ENCODE results near the gene KRCC1. TPM values are rescaled to one million over a fixed set of nuclear protein-coding genes. Genes with fewer than 3 reads are reported as not detected.
A peak's percentile ranks its signal among the peaks of the same experiment; 100 is the strongest.

KRCC1 gene
- total RNA-seq = 10 to 100 TPM; 11.7 to 20.3 TPM
- polyA plus RNA-seq (2013, experiment 1 of 2) = 17.4 TPM
- 18.4 TPM for polyA plus RNA-seq (2013, experiment 2 of 2)
- long read RNA-seq, experiment 1, transcript KRCC1-201 (4 exons, 1,753 nt) = major isoform, 9 of 20 reads
- long read RNA-seq, experiment 1, partial matches to known transcripts = 8 of 20 reads
- long read RNA-seq, experiment 1, other reads (novel, unspliced or antisense) = 3 of 20 reads
- long read RNA-seq, experiment 2, transcript KRCC1-201 (4 exons, 1,753 nt) = major isoform, 22 of 25 reads
- long read RNA-seq, experiment 2, partial matches to known transcripts = 1 of 25 reads
- long read RNA-seq, experiment 2, other reads (novel, unspliced or antisense) = 2 of 25 reads
- long read RNA-seq, experiment 3, transcript KRCC1-201 (4 exons, 1,753 nt) = major isoform, 21 of 27 reads
- long read RNA-seq, experiment 3, partial matches to known transcripts = 1 of 27 reads
- long read RNA-seq, experiment 3, other reads (novel, unspliced or antisense) = 5 of 27 reads
- long read RNA-seq, experiment 4, transcript KRCC1-201 (4 exons, 1,753 nt) = major isoform, 58 of 64 reads
- long read RNA-seq, experiment 4, partial matches to known transcripts = 0 of 64 reads
- long read RNA-seq, experiment 4, other reads (novel, unspliced or antisense) = 6 of 64 reads

GRCh38 chr2:88055371-88056128 lies at the start of gene KRCC1:
TSS of gene KRCC1 (minus strand) at chr2:88055783. CDS start at chr2:88028563, 27,220 bp downstream.
- H3K36me3 ChIP-seq (ENCODE audit: control insufficient read depth, insufficient read depth, low read length) = peaks cover 11% of the 10 kb centered on the region
- whole genome bisulfite sequencing, 2 experiments (ENCODE audit: insufficient coverage in 1 of 2, insufficient read length in 1 of 2) = 0% methylated on average over 28 to 77 of the region's 77 CpGs
- H3K9ac ChIP-seq (ENCODE audit: extremely low read depth, low read length, poor library complexity, severe bottlenecking) = peak within 1 kb of the TSS; percentile 76
- H3K9me3 ChIP-seq (ENCODE audit: control insufficient read depth, low read length) = no peaks in the 10 kb centered on the region
- Mint-ChIP-seq H3K27me3 (ENCODE audit: insufficient read depth) (peaks cover 2% of the 10 kb centered on the region), H3K4me3 (peak within 1 kb of the TSS; percentile 96), H3K9me3 (no peaks in the 10 kb centered on the region), H3K36me3 (ENCODE audit: low read depth) (peaks cover 3% of the 10 kb centered on the region), H3K4me1 (peaks cover 18% of the 10 kb centered on the region), H3K27ac (peak within 1 kb of the TSS; percentile 95)
- peak within 1 kb of the TSS; percentile 83 for H3K27ac ChIP-seq (ENCODE audit: low read depth, low read length)
- no peaks in the 10 kb centered on the region for H3K27me3 ChIP-seq (ENCODE audit: control insufficient read depth, insufficient read depth, low read length, poor library complexity, severe bottlenecking)
- H3K4me3 ChIP-seq (ENCODE audit: low read length) = peak within 1 kb of the TSS; percentile 95
- no peak for TF ChIP-seq CTCF (conservative IDR thresholded peaks at IDR 0.05)
- peaks cover 3% of the 10 kb centered on the region for H3K4me1 ChIP-seq (ENCODE audit: control insufficient read depth, insufficient read depth, low read length)
- DNase-seq = peak; percentile 97

- H3K9ac ChIP-seq (ENCODE audit: extremely low read depth, low read length, poor library complexity, severe bottlenecking) = no peak overlapping the region
- no peak for DNase-seq
- no peaks in the 10 kb centered on the region for H3K4me1 ChIP-seq (ENCODE audit: control insufficient read depth, insufficient read depth, low read length)
- no peaks in the 10 kb centered on the region for H3K27me3 ChIP-seq (ENCODE audit: control insufficient read depth, insufficient read depth, low read length, poor library complexity, severe bottlenecking)
- no peak overlapping the region for H3K27ac Mint-ChIP-seq
- peaks cover 12% of the 10 kb centered on the region for H3K27me3 Mint-ChIP-seq (ENCODE audit: insufficient read depth)
- no peak overlapping the region for H3K27ac ChIP-seq (ENCODE audit: low read depth, low read length)
- H3K9me3 Mint-ChIP-seq = no peaks in the 10 kb centered on the region
- H3K36me3 ChIP-seq (ENCODE audit: control insufficient read depth, insufficient read depth, low read length) = no peaks in the 10 kb centered on the region
- no peak for TF ChIP-seq CTCF (conservative IDR thresholded peaks at IDR 0.05)
- no peak overlapping the region for H3K4me3 Mint-ChIP-seq
- H3K4me1 Mint-ChIP-seq = peaks cover 8% of the 10 kb centered on the region
- WGBS, 2 experiments (ENCODE audit: insufficient coverage in 1 of 2, insufficient read length in 1 of 2) = 92% methylated on average over 3 of the region's 3 CpGs
- H3K36me3 Mint-ChIP-seq (ENCODE audit: low read depth) = no peaks in the 10 kb centered on the region
- H3K9me3 ChIP-seq (ENCODE audit: control insufficient read depth, low read length) = no peaks in the 10 kb centered on the region
- no peak overlapping the region for H3K4me3 ChIP-seq (ENCODE audit: low read length)
Measured at GRCh38 chr2:88100489-88100858, 44.9 kb upstream of the KRCC1 start.

- H3K4me1 Mint-ChIP-seq = peaks cover 10% of the 10 kb centered on the region
- no peaks in the 10 kb centered on the region for H3K9me3 Mint-ChIP-seq
- H3K27me3 Mint-ChIP-seq (ENCODE audit: insufficient read depth) = peaks cover 12% of the 10 kb centered on the region
- no peak for TF ChIP-seq CTCF (conservative IDR thresholded peaks at IDR 0.05)
- Histone ChIP-seq H3K27ac (ENCODE audit: low read depth, low read length) (no peak overlapping the region), H3K9me3 (ENCODE audit: control insufficient read depth, low read length) (no peaks in the 10 kb centered on the region), H3K4me1 (ENCODE audit: control insufficient read depth, insufficient read depth, low read length) (no peaks in the 10 kb centered on the region), H3K36me3 (ENCODE audit: control insufficient read depth, insufficient read depth, low read length) (no peaks in the 10 kb centered on the region), H3K4me3 (ENCODE audit: low read length) (no peak overlapping the region), H3K27me3 (ENCODE audit: control insufficient read depth, insufficient read depth, low read length, poor library complexity, severe bottlenecking) (no peaks in the 10 kb centered on the region), H3K9ac (ENCODE audit: extremely low read depth, low read length, poor library complexity, severe bottlenecking) (no peak overlapping the region)
- 14 to 40% methylated on average over 1 to 5 of the region's 5 CpGs for WGBS, 2 experiments (ENCODE audit: insufficient coverage in 1 of 2, insufficient read length in 1 of 2)
- DNase-seq = peak; percentile 97
- H3K36me3 Mint-ChIP-seq (ENCODE audit: low read depth) = no peaks in the 10 kb centered on the region
- H3K4me3 Mint-ChIP-seq = no peak overlapping the region
- no peak overlapping the region for H3K27ac Mint-ChIP-seq
Measured at GRCh38 chr2:88099798-88100488, 44.4 kb upstream of the KRCC1 start.

Measured in endodermal cell (in vitro differentiated cells).